Memory B cell (primary cell): ENCODE results near the gene PKP3.

ENCODE experiments used
- ATAC-seq: fragments of 150-1000 bp; cut with Tn5 transposase; 2 replicates; pipeline ENCODE4 v1.10.0; 2021; ENCODE audit warnings: low read depth, mild to moderate bottlenecking, moderate library complexity
- DNase-seq, 2 donors: peaks; one replicate each; pipeline ENCODE4 v3.0.0; 2022; ENCODE audit warnings: low spot score in 2 of 2
- H3K27ac Mint-ChIP-seq: one replicate; pipeline ENCODE4 v1.8.0; 2022; ENCODE audit warnings: mild to moderate bottlenecking, moderate library complexity, mixed read lengths
- H3K27me3 Mint-ChIP-seq: one replicate; pipeline ENCODE4 v1.8.0; 2022; ENCODE audit warnings: mixed read lengths
- H3K36me3 Mint-ChIP-seq: one replicate; pipeline ENCODE4 v1.8.0; 2022; ENCODE audit warnings: mild to moderate bottlenecking, mixed read lengths
- H3K4me1 Mint-ChIP-seq: one replicate; pipeline ENCODE4 v1.8.0; 2022; ENCODE audit warnings: mixed read lengths
- H3K4me3 Mint-ChIP-seq: one replicate; pipeline ENCODE4 v1.8.0; 2022; ENCODE audit warnings: mild to moderate bottlenecking, moderate library complexity, mixed read lengths
- H3K9me3 Mint-ChIP-seq: one replicate; pipeline ENCODE4 v1.8.0; 2022; ENCODE audit warnings: mixed read lengths

PKP3 gene

DNA sequence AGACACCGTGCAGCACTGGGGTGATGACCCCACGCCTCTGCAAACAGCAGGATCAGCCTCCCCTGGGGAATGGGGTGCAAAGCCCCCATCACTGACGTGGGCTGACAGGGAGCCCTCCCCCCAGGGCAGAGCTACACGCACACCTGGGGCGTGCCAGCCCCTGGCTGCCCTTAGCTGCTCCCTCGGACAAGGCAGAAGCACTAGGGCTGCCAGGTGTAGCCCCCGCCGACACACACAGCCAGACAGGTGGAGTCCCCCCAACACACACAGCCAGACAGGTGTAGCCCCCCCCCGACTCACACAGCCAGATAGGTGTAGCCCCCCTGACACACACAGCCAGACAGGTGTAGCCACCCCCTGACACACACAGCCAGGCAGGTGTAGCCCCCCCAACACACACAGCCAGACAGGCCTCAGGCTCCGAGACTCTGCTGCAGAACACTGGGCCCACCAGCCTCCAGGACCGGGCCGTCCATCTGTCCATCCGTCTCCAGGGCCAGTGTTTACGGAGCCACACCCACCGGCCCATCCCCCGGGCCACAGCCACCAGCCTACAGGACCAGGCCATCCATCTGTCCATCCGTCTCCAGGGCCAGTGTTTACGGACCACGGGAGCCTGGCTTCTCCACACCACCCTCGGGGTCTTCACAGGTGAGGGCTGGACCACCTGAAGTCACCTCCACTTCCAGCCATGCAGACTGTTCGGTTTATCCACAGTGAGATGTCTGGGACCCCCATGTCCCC, 44.3 kb downstream of the PKP3 start:
- peaks cover 2% of the 10 kb centered on the region for H3K36me3 Mint-ChIP-seq
- H3K9me3 Mint-ChIP-seq, result no peaks in the 10 kb centered on the region
- DNase-seq (no peak), ATAC-seq (no peak)
- H3K4me1 Mint-ChIP-seq, result peaks cover 25% of the 10 kb centered on the region
- H3K27me3 Mint-ChIP-seq, result no peaks in the 10 kb centered on the region
- no peak overlapping the region for H3K27ac Mint-ChIP-seq
- H3K4me3 Mint-ChIP-seq, result no peak overlapping the region

DNA sequence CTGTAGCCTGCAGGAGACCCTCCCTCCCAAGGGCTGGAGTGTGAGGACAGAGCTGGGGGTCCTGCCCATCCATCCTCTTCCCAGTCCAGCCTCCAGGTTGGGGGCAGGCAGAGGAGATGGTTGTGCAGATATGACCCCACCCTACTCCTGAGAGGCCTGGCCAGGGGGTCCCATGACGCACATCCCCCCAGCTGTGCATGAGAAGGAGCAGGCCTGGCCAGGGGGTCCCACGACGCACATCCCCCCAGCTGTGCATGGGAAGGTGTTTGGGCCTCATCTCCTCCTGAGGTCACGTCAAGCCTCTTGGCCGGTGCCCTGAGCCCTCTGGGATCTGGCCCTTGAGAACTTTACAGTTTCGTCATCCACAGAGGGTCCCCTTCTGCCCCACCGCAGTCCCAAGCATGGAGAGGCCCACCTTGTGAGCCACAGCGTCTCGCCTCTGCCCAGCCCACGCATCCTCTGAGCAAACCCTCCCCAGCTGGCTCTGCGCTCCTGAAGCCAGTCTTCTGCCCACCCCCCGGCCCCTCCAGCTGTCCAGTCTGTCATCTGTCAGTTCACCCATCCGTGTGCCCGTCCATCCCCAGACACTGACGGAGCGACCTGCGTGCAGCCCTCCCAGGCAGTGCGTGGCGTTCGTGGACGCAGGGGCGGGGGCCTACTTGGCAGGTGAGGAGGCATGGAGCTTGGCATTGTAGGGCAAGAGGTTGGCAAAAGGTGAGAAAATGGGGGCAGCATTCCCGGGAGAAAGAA, 45.5 kb downstream of the PKP3 start:
- no peak for ATAC-seq
- Mint-ChIP-seq H3K27ac (no peak overlapping the region), H3K4me3 (peak overlapping the region; percentile 38), H3K4me1 (peaks cover 25% of the 10 kb centered on the region), H3K27me3 (no peaks in the 10 kb centered on the region), H3K9me3 (no peaks in the 10 kb centered on the region), H3K36me3 (peaks cover 2% of the 10 kb centered on the region)
- DNase-seq, result no peak

DNA sequence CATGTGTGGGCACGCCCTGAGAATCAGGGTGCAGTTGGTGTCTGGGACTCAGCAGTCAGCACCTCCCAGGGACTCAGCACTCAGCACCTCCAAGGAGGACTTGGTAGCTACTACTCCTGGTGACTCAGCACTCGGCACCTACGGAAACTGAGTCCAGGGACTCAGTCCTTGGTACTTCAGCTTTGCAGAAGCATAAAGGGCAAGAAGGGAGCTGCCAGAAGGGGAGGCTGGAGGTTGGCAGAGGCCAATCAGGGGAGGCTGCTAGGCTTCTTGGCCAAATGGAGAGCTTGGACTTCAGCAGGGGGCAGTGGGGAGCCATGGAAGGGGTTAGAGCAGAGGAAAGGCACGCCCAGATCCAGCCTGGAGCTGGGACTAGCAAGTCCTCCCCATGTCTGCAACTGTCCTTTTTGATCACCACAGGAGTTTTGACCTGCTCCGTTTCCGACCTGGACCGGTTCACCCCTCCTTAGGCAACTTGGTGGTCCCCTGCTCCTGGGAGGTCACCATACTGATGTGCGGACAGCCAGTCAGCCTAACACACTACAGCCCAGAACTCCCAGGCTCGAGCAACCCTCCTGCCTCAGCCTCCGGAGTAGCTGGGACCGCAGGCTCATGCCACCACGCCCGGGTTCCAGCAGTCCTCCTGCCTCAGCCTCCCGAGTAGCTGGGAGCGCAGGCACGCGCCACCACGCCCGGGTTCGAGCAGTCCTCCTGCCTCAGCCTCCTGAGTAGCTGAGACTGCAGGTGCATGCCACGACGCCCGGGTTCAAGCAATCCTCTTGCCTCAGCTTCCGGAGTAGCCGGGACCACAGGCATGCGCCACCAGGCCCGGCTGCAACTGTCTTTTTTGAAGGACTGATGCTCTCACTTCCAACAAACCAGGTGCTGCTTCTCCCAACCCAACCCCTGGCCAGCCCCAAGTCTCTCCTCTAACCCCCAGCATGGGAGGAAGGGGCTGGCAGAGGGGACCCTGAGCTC, 46.3 kb downstream of the PKP3 start:
- DNase-seq (no peak), ATAC-seq (no peak)
- Mint-ChIP-seq H3K27me3 (no peaks in the 10 kb centered on the region), H3K4me3 (peak overlapping the region; percentile 63), H3K36me3 (peaks cover 2% of the 10 kb centered on the region), H3K9me3 (no peaks in the 10 kb centered on the region), H3K4me1 (peaks cover 21% of the 10 kb centered on the region), H3K27ac (peak overlapping the region; percentile 43)

DNA sequence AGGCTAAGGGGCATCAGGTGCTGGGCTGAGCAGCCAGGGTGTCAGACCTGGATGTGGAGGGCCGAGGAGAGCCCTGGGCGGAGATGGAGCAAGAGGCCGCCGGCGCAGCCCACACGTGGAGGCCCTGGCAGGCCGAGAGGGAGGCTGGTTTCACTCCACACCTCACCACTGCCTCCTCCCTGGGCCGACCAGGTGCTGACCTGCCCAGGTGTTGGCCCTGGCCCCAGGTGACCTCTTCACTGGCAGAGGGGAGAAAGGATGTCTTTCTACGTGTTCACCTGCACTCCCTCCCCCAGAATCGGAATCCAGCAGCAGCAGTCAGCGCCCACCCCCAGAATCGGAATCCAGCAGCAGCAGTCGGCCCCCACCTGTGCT, 47.0 kb downstream of the PKP3 start:
- Mint-ChIP-seq H3K27ac (peak overlapping the region; percentile 43), H3K27me3 (no peaks in the 10 kb centered on the region), H3K4me3 (peak overlapping the region; percentile 63), H3K4me1 (peaks cover 21% of the 10 kb centered on the region), H3K36me3 (peaks cover 2% of the 10 kb centered on the region), H3K9me3 (no peaks in the 10 kb centered on the region)
- DNase-seq (no peak), ATAC-seq (no peak)

DNA sequence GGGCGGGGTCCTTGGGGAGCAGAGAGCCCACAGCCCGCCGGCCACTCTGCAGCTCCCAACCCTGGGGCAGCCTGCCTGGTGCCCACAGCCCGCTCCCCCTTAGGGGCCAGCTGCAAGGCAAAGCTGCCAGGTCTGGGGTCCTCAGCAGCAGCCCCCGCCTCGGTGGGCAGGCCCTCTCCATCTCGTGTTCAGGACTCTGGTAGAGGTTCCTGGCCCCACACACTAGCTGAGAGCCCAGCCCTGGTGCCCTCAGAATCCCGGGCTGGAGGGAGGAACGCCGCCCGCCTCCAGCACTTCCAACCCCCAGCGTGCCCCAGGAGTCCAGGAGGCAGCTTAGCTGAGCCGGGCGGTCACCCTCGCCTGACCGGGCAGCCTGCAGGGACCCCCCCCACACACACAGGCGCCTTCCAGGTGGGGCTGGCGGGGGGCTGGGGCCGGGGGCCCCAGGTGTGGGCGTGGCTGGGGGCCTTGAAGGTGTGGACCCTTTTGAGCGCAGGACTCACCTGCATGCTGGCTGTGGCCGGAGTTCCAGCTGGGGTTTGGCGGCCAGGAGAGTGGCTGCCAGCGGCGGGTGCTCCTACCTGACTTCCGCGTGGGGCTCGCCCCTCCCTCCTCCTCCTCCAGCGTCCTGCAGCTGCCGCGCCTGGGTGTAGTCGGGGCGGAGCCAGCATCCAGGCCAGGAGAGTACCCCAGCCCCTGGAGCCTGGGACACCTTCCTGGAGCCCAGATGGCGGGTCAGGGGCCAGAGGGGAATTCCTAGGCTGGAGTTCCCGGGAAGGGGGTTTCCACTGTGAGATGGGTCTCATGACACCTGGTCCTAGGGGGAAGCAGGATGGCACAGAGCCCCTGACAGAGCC, 47.6 kb downstream of the PKP3 start, which contains the start of gene ANO9:
Gene ANO9 (minus strand): TSS at position 594 of the 857 bp plus-strand sequence. CDS start 85 bp downstream, at position 509.
- ATAC-seq, result peak; percentile 91
- H3K27me3 Mint-ChIP-seq, result no peaks in the 10 kb centered on the region
- H3K36me3 Mint-ChIP-seq, result no peaks in the 10 kb centered on the region
- H3K4me1 Mint-ChIP-seq, result peaks cover 18% of the 10 kb centered on the region
- no peaks in the 10 kb centered on the region for H3K9me3 Mint-ChIP-seq
- peak within 1 kb of the TSS; percentile 75 for H3K4me3 Mint-ChIP-seq
- DNase-seq, result peak; percentile 54 to 56
- peak within 1 kb of the TSS; percentile 50 for H3K27ac Mint-ChIP-seq

DNA sequence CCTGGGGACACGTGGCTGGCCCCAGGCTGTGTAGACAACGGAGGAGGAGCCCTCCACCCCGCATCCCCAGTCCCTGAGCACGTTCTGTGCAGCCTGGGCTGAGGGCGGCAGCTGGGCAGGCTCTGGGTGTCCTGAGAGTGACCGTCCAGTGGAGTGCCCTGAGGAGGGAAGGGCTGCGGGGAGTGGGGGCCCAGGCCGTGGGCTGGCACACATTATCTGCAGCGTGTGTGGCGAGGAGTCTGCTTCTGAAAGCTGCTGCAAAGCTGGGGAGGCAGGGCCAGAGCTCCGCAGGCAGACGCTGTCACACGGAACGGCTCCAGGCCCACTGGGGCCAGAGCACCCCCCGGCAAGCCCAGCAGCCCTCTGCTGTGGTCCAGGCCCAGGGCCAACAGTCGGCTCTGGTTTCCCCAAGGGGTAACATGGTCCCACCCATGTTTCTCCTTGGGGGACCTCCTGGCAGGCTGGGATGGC, 48.6 kb downstream of the PKP3 start:
- Mint-ChIP-seq H3K27me3 (no peaks in the 10 kb centered on the region), H3K27ac (no peak overlapping the region), H3K4me1 (peaks cover 15% of the 10 kb centered on the region), H3K9me3 (no peaks in the 10 kb centered on the region), H3K4me3 (no peak overlapping the region), H3K36me3 (no peaks in the 10 kb centered on the region)
- DNase-seq (no peak), ATAC-seq (no peak)

DNA sequence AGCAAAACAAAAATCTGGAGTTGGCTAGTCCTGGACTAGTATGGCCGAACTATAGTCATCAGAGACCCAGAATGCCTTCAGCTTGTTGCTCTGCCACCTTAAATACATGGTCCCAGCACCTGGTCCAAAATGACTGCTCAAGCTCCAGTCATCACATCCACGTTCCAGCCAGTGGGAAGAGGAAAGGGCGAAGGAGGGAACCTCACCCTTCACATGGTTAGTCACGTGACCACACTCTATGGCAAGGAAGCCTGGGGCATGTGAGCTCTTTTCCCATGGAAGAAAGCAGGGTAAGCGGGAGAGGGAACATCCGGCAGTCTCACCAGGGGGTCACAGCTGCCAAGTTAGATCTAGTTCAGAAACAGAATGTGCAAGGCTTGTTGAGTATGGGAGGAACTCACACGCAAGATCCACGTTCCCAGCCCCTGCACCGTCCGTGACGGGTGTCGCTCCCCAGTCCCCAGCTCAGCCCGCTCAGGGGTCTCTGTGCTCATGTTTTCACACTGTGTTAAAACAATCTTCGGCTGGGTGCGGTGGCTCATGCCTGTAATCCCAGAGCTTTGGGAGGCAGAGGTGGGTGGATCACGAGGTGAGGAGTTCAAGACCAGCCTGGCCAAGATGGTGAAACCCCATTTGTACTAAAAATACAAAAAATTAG, 49.7 kb downstream of the PKP3 start:
- Mint-ChIP-seq H3K36me3 (no peaks in the 10 kb centered on the region), H3K27me3 (no peaks in the 10 kb centered on the region), H3K4me1 (peaks cover 17% of the 10 kb centered on the region), H3K4me3 (no peak overlapping the region), H3K27ac (peak overlapping the region; percentile 68), H3K9me3 (no peaks in the 10 kb centered on the region)
- ATAC-seq (no peak), DNase-seq (no peak)

DNA sequence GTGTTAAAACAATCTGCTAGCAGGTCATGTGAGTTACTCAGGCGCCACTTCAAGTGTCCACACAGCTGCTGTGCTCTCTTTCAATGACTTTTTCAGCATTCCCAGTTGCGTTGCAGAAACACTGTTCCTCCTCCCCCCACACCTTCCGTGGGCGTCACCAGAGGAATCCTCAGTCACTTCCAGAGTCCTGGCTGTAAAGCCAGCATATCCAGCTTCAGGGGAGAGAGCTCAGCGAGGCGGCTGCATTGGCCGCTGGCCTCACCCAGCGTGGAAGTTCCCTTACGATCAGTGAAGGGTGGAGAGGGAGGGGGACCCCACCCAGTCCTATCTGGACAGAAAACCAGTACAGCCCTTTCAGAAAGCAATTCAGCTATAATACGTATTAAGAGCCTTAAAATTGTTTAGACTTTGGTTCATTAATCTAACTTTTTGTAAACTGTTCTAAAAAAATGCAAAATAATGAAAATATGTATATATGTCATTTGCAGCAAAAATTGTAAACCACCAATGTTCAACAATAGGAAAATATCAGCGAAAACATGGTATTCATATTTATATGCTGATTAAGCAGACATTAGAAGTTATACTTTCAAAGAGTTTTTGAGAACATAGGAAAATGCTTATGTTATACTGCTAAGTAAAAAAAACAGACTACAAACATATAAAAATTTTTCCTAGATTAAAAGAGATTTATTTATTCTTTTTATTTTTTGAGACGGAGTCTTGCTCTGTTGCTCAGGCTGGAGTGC, 50.6 kb downstream of the PKP3 start:
- H3K4me1 Mint-ChIP-seq, result peaks cover 18% of the 10 kb centered on the region
- no peaks in the 10 kb centered on the region for H3K9me3 Mint-ChIP-seq
- DNase-seq (no peak), ATAC-seq (no peak)
- no peak overlapping the region for H3K27ac Mint-ChIP-seq
- H3K27me3 Mint-ChIP-seq, result no peaks in the 10 kb centered on the region
- H3K4me3 Mint-ChIP-seq, result no peak overlapping the region
- no peaks in the 10 kb centered on the region for H3K36me3 Mint-ChIP-seq

DNA sequence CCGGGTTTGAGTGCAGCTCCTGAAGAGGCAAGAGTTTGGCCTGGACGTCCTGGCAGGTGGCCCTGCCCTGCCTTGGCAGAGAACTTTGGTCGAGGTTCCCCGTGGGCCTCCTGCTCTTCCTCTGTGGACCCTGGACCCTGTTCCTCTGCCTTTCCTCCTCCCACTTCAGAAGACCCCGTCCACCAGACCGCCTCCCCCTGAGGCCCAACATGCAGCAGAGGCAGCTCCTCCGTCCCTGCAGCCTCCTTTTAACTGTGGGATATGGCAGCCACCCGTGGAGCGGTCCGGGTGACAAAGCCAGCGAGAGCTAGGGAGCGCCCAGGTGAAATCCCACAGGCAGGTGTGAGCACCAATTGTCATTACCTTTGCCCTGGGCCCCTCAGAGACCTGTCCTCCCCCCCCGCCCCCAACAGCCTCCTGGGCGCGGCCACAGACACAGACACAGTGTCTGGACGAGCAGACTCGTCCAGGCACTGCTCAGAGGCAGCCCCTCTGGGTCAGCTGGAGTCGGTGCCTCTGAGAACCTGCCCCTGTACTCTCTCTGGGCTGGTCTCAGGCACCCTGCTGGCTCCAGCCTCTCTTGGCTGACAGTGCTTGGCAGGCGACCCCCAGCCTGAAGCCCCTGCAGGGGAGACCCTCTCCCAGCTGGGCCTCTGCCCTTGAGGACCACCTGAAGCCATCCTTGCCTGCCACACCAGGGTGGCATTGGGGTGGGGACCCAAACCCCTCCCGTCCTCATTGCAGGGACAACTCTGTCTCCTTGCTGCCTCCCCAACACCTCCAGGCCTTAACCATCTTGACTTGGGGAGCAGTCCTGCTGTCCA, 52.0 kb downstream of the PKP3 start:
- no peaks in the 10 kb centered on the region for H3K9me3 Mint-ChIP-seq
- peaks cover 10% of the 10 kb centered on the region for H3K4me1 Mint-ChIP-seq
- no peaks in the 10 kb centered on the region for H3K27me3 Mint-ChIP-seq
- no peak for ATAC-seq
- peaks cover 1% of the 10 kb centered on the region for H3K36me3 Mint-ChIP-seq
- H3K27ac Mint-ChIP-seq, result no peak overlapping the region
- no peak overlapping the region for H3K4me3 Mint-ChIP-seq
- DNase-seq, result no peak

DNA sequence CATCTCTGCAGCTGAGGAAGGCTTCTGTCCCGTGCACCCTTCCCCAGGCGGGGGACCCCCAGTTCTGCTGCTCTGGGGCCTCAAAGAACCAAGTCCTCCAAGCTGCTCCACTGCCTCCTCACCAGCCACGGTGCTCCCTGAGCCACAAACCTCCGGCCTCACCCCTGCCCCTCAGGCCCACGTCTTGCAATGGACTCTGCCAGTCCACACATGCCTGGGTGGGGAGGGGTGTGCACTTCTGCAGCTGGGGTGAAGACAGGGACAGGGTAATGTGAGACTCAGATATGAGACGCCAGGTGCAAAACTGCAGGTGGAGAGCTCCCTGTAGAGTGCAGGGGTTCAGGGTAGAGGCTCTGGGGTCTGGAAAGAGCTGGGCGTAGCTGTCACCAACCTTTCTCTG, 52.9 kb downstream of the PKP3 start:
- DNase-seq, result no peak
- H3K4me1 Mint-ChIP-seq, result peaks cover 14% of the 10 kb centered on the region
- H3K36me3 Mint-ChIP-seq, result peaks cover 1% of the 10 kb centered on the region
- ATAC-seq, result no peak
- no peak overlapping the region for H3K27ac Mint-ChIP-seq
- H3K4me3 Mint-ChIP-seq, result peak overlapping the region; percentile 33
- no peaks in the 10 kb centered on the region for H3K27me3 Mint-ChIP-seq
- no peaks in the 10 kb centered on the region for H3K9me3 Mint-ChIP-seq

DNA sequence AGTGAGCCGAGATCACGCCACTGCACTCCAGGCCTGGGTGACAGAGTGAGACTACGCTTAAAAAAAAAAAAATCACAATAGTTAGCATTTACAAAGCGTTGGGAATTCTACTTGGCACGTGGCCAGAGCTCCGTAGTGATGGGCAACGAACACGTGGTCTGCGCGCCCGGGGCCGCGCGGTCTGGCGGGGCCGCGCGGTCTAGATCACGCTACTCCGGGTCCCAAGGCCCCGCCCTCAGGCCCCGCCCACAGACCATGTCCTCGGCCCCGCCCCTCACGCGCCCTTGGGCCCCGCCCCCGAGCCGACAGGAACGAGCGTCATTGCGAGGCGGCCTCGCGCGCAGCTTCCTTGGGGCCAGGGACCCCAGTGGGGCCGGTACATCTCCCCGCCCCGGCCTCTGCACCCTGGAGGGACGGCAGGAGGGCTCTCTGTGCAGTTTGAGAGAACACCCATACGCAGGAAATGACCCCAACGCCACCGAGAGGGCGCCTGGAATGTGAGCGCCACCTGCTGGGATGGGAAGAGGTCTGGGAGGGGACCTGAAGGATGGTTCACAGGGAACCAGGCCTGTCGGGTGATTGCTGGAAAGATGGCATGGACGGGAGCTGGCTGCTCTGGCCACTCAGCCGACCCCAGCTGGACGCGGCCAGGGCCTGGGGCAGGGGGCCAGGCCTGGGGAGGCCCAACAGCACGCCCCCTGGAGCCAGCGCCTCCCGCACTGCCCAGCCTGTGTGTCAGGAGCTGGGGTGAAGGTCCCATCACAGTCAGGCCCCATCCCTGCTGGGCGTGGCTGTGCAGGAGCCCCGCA, 54.1 kb downstream of the PKP3 start:
- H3K27me3 Mint-ChIP-seq, result no peaks in the 10 kb centered on the region
- H3K4me1 Mint-ChIP-seq, result peaks cover 20% of the 10 kb centered on the region
- DNase-seq, result peak; percentile 96
- H3K27ac Mint-ChIP-seq, result peak overlapping the region; percentile 95
- peaks cover 1% of the 10 kb centered on the region for H3K36me3 Mint-ChIP-seq
- H3K9me3 Mint-ChIP-seq, result no peaks in the 10 kb centered on the region
- peak overlapping the region; percentile 96 for H3K4me3 Mint-ChIP-seq
- ATAC-seq, result peak; percentile 68
